Activated CD8-positive, alpha-beta T cell treated with anti-CD3 and anti-CD28 coated beads for 36 hours (primary cell): Measurements from ENCODE around the gene ATN1. TPM values are rescaled to one million over a fixed set of nuclear protein-coding genes. Genes with fewer than 3 reads are reported as not detected.
A peak's percentile ranks its signal among the peaks of the same experiment; 100 is the strongest.

Experiments used
- ATAC-seq: fragments of 200-7000 bp; cut with Tn5 transposase; one replicate; pipeline ENCODE4 v1.10.0; 2021; ENCODE audit warnings: mild to moderate bottlenecking, moderate library complexity
- CTCF ChIA-PET: fragments of 350-600 bp; sonication (Branson Sonifier 250); formaldehyde crosslinking; loops from one replicate; lab custom pipeline; 2021; ENCODE audit warnings: antibody characterized with exemption; lab: Charles Lee
- POLR2A ChIA-PET: fragments of 350-600 bp; sonication (Branson Sonifier 250); formaldehyde crosslinking; loops from one replicate; lab custom pipeline; 2021; ENCODE audit warnings: antibody characterized with exemption; lab: Charles Lee
- DNase-seq: peaks from one replicate; pipeline ENCODE4 v3.0.0-alpha.2; 2020
- H3K27ac Mint-ChIP-seq: one replicate; pipeline ENCODE4 v1.8.0; 2021; ENCODE audit warnings: mild to moderate bottlenecking, mixed read lengths
- H3K27me3 Mint-ChIP-seq: one replicate; pipeline ENCODE4 v1.8.0; 2021; ENCODE audit warnings: mixed read lengths
- H3K36me3 Mint-ChIP-seq: one replicate; pipeline ENCODE4 v1.8.0; 2021; ENCODE audit warnings: low read depth, mixed read lengths
- H3K4me1 Mint-ChIP-seq: one replicate; pipeline ENCODE4 v1.8.0; 2021; ENCODE audit warnings: low read depth, mixed read lengths
- H3K4me3 Mint-ChIP-seq: one replicate; pipeline ENCODE4 v1.8.0; 2021; ENCODE audit warnings: mild to moderate bottlenecking, moderate library complexity, mixed read lengths
- H3K9me3 Mint-ChIP-seq: one replicate; pipeline ENCODE4 v1.8.0; 2021; ENCODE audit warnings: mixed read lengths
- CTCF ChIP-seq: fragments of 200-600 bp; IDR thresholded peaks from one replicate; pipeline ENCODE4 v1.8.0; 2022; ENCODE audit warnings: antibody characterized with exemption, mild to moderate bottlenecking
- intact Hi-C: fragments of 100-400 bp; cut with micrococcal nuclease; formaldehyde crosslinking; loops from one replicate; pipeline ENCODE4 v1.10.0; 2022
- microRNA-seq: library from miRNA; unstranded; fragments of <30 nt; microRNA quantifications from one replicate; pipeline ENCODE4 v1.2.0, GENCODE V29; 2022; ENCODE audit warnings: borderline microRNAs expressed, borderline replicate concordance
- total RNA-seq, 2 experiments: library from RNA; stranded (reverse); gene quantifications; one replicate each; pipeline ENCODE4 v1.2.3, GENCODE V29; 2021

ATN1 gene
- total RNA-seq, 2 experiments from 2014 or later = 26.4 to 28.5 TPM

GRCh38 chr12:6987956-6988553 lies 60.3 kb downstream of the ATN1 start:
- POLR2A ChIA-PET = interaction anchor here (1.1 kb wide), 1 partner anchor 23 kb away, joined by 3 read pairs; no protein-coding TSS in a partner anchor
- no peak for ATAC-seq

More at GRCh38 chr12:6987956-6988553, 60.3 kb downstream of the ATN1 start:
- DNase-seq = no peak
- intact Hi-C loops = no loop called here
- H3K27ac Mint-ChIP-seq = no peak overlapping the region
- CTCF ChIA-PET = no interaction called here
- H3K36me3 Mint-ChIP-seq = peaks cover 22% of the 10 kb centered on the region
- TF ChIP-seq CTCF = no peak
- H3K27me3 Mint-ChIP-seq = no peaks in the 10 kb centered on the region
- no peak overlapping the region for H3K4me3 Mint-ChIP-seq
- H3K4me1 Mint-ChIP-seq = no peaks in the 10 kb centered on the region
- no peaks in the 10 kb centered on the region for H3K9me3 Mint-ChIP-seq

Small RNAs within 50 kb of the gene (microRNA-seq; reads per million reads assigned to microRNA genes)
- gene MIR141 (46.3 reads per million, percentile 56 among the genes with 10 or more reads in this experiment), gene MIR200C (283 reads per million, percentile 79 among the genes with 10 or more reads in this experiment)

Other genes starting within 250 kb of the ATN1 start
- 10 to 100 TPM; 55.2 to 56.7 TPM for gene ZNF384, start 238.6 kb upstream of the ATN1 start, total RNA-seq
- not detected for gene PIANP, start 227.1 kb upstream of the ATN1 start, total RNA-seq
- gene COPS7A, start 203.9 kb upstream of the ATN1 start, total RNA-seq = 10 to 100 TPM; 35.9 to 38.8 TPM
- 100 to 1,000 TPM; 149 to 151 TPM for gene MLF2, start 174.8 kb upstream of the ATN1 start, total RNA-seq
- gene PTMS, start 161.6 kb upstream of the ATN1 start, total RNA-seq = 10 to 100 TPM; 78.6 TPM
- 100 to 1,000 TPM; 264 to 268 TPM for gene LAG3, start 155.4 kb upstream of the ATN1 start, total RNA-seq
- 10 to 100 TPM; 11.1 to 14.1 TPM for gene CD4, start 138.4 kb upstream of the ATN1 start, total RNA-seq
- 1 to 10 TPM; 2.0 to 2.1 TPM for gene GPR162, start 106.1 kb upstream of the ATN1 start, total RNA-seq
- 1 to 10 TPM; 2.1 to 2.3 TPM for gene P3H3, start 99.6 kb upstream of the ATN1 start, total RNA-seq
- gene GNB3, start 87.0 kb upstream of the ATN1 start, total RNA-seq = 1 to 10 TPM in 1 of 2 experiments, under 1 TPM in 1; 0.50 to 1.1 TPM
- 10 to 100 TPM; 74.6 to 83.8 TPM for gene CDCA3, start 76.7 kb upstream of the ATN1 start, total RNA-seq
- 100 to 1,000 TPM; 109 to 112 TPM for gene USP5, start 75.8 kb upstream of the ATN1 start, total RNA-seq
- 1,000 to 10,000 TPM; 1,714 to 1,776 TPM for gene TPI1, start 60.4 kb upstream of the ATN1 start, total RNA-seq
- gene SPSB2, start 54.7 kb upstream of the ATN1 start, total RNA-seq = 1 to 10 TPM; 2.2 to 2.6 TPM
- gene LRRC23, start 23.1 kb upstream of the ATN1 start, total RNA-seq = 1 to 10 TPM; 4.6 to 5.3 TPM
- 100 to 1,000 TPM; 315 to 330 TPM for gene ENO2, start 13.4 kb upstream of the ATN1 start, total RNA-seq
- not detected for gene RNU7-1, start 15.9 kb downstream of the ATN1 start, total RNA-seq
- gene C12orf57, start 16.1 kb downstream of the ATN1 start, total RNA-seq = 100 to 1,000 TPM; 226 to 244 TPM
- 100 to 1,000 TPM; 485 to 489 TPM for gene PTPN6, start 23.4 kb downstream of the ATN1 start, total RNA-seq
- gene PHB2, start 42.7 kb downstream of the ATN1 start, total RNA-seq = 100 to 1,000 TPM; 419 to 428 TPM
- 10 to 100 TPM; 88.6 to 97.8 TPM for gene EMG1, start 43.0 kb downstream of the ATN1 start, total RNA-seq
- 10 to 100 TPM; 17.3 to 18.1 TPM for gene LPCAT3, start 90.5 kb downstream of the ATN1 start, total RNA-seq
- gene C1S, start 132.8 kb downstream of the ATN1 start, total RNA-seq = 1 to 10 TPM; 1.7 TPM
- gene C1R, start 164.5 kb downstream of the ATN1 start, total RNA-seq = 1 to 10 TPM in 1 of 2 experiments, under 1 TPM in 1; 0.97 to 2.4 TPM
- 10 to 100 TPM; 10.5 to 11.8 TPM for gene C1RL, start 181.3 kb downstream of the ATN1 start, total RNA-seq
- gene RBP5, start 200.9 kb downstream of the ATN1 start, total RNA-seq = not detected
- gene CLSTN3, start 202.4 kb downstream of the ATN1 start, total RNA-seq = 10 to 100 TPM; 29.0 to 30.8 TPM